HG02642 (cell line): ENCODE data around the gene CDKL1.
"Not testable (repeated sequence)": the region's sequence is repeated elsewhere in the genome, so short reads cannot be mapped to it uniquely, and the experiment has no call there.

Experiments
- ATAC-seq: cut with Tn5 transposase; IDR thresholded peaks from one replicate; pipeline ENCODE4 v1.9.1; 2021; ENCODE audit warnings: mild to moderate bottlenecking; ENCODE audit not compliant: unreplicated experiment, poor library complexity

Gene CDKL1

GRCh38 chr14:50335989-50336824, 60.5 kb downstream of the CDKL1 start:
- no peak for ATAC-seq

GRCh38 chr14:50335389-50335788, 61.3 kb downstream of the CDKL1 start:
- ATAC-seq = no peak

- ATAC-seq = no peak
Measured at GRCh38 chr14:50334211-50334610, 62.5 kb downstream of the CDKL1 start.

GRCh38 chr14:50333014-50333509, 63.6 kb downstream of the CDKL1 start:
- no peak for ATAC-seq

GRCh38 chr14:50331596-50331995, 65.1 kb downstream of the CDKL1 start:
- no peak for ATAC-seq

GRCh38 chr14:50321009-50321660, 75.5 kb downstream of the CDKL1 start:
- ATAC-seq = peak; percentile 91

GRCh38 chr14:50320283-50320682, 76.4 kb downstream of the CDKL1 start:
- peak; percentile 40 for ATAC-seq

- ATAC-seq = no peak
Measured at GRCh38 chr14:50319721-50320120, 77.0 kb downstream of the CDKL1 start.

GRCh38 chr14:50319293-50319692, 77.4 kb downstream of the CDKL1 start:
- no peak for ATAC-seq

- ATAC-seq = no peak
Measured at GRCh38 chr14:50318031-50318626, 78.6 kb downstream of the CDKL1 start.

GRCh38 chr14:50314098-50314497, 82.6 kb downstream of the CDKL1 start:
- ATAC-seq = not testable (repeated sequence)

- ATAC-seq = peak; percentile 29
Measured at GRCh38 chr14:50312734-50313054, 84.0 kb downstream of the CDKL1 start.

- ATAC-seq = peak; percentile 95
Measured at GRCh38 chr14:50311972-50312733, 84.5 kb downstream of the CDKL1 start, which contains the start of the genes DMAC2L and L2HGDH. Gene DMAC2L, plus strand, starts transcription at chr14:50312324. Its CDS starts 9,164 bp downstream, at chr14:50321488. Gene L2HGDH, minus strand, starts transcription at chr14:50312229. Its CDS starts 79 bp downstream, at chr14:50312150.

GRCh38 chr14:50311337-50311971, 85.2 kb downstream of the CDKL1 start:
- no peak for ATAC-seq

- ATAC-seq = no peak
Measured at GRCh38 chr14:50310445-50310844, 86.2 kb downstream of the CDKL1 start.

GRCh38 chr14:50308363-50308915, 88.2 kb downstream of the CDKL1 start:
- no peak for ATAC-seq

GRCh38 chr14:50303744-50304471, 92.8 kb downstream of the CDKL1 start:
- no peak for ATAC-seq

GRCh38 chr14:50301914-50302313, 94.8 kb downstream of the CDKL1 start:
- no peak for ATAC-seq

GRCh38 chr14:50299585-50299984, 97.1 kb downstream of the CDKL1 start:
- ATAC-seq = no peak
